Small intestine (tissue), 16 donors: Measurements from ENCODE around the gene GJA3. TPM values are rescaled to one million over a fixed set of nuclear protein-coding genes. Genes with fewer than 3 reads are reported as not detected.

Experiments used
- DNase-seq, 2 donors: peaks; one replicate each; pipeline versions ENCODE4 v3.0.0 to v3.0.0-alpha.2; 2013
- FAIRE-seq: peaks from 2 replicates; lab custom pipeline; 2012; peaks lifted over from hg19 to GRCh38; lab: Jason Lieb, UNC
- H3K27ac ChIP-seq, 3 donors: one replicate each; pipeline ENCODE4 v1.5.1; 2013; ENCODE audit warnings: low read length in 2 of 3, mild to moderate bottlenecking in 2 of 3, control low read depth in 1 of 3, inconsistent platforms in 1 of 3, low read depth in 1 of 3, moderate library complexity in 1 of 3
- H3K27me3 ChIP-seq, 3 donors: one replicate each; pipeline ENCODE4 v1.6.1; 2013; ENCODE audit warnings: low read length in 3 of 3, inconsistent platforms in 1 of 3; ENCODE audit not compliant: control insufficient read depth in 3 of 3, insufficient read depth in 3 of 3
- H3K36me3 ChIP-seq, 3 donors: one replicate each; pipeline ENCODE4 v1.6.1; 2013; ENCODE audit warnings: low read length in 3 of 3, inconsistent platforms in 1 of 3, low read depth in 1 of 3, mild to moderate bottlenecking in 1 of 3, moderate library complexity in 1 of 3; ENCODE audit not compliant: control insufficient read depth in 3 of 3, insufficient read depth in 2 of 3
- H3K4me1 ChIP-seq, 3 donors: one replicate each; pipeline ENCODE4 v1.6.1; 2013; ENCODE audit warnings: low read length in 2 of 3, inconsistent platforms in 1 of 3, low read depth in 1 of 3, mild to moderate bottlenecking in 1 of 3, moderate library complexity in 1 of 3; ENCODE audit not compliant: control insufficient read depth in 3 of 3, insufficient read depth in 2 of 3
- H3K4me3 ChIP-seq, 3 donors: one replicate each; pipeline ENCODE4 v1.5.1; 2013; ENCODE audit warnings: low read length in 3 of 3, control low read depth in 1 of 3, inconsistent platforms in 1 of 3, low read depth in 1 of 3, mild to moderate bottlenecking in 1 of 3, moderate library complexity in 1 of 3
- H3K9me3 ChIP-seq, 2 donors: one replicate each; pipeline ENCODE4 v1.6.1; 2013; ENCODE audit warnings: low read depth in 1 of 2, low read length in 1 of 2; ENCODE audit not compliant: control insufficient read depth in 2 of 2, insufficient read depth in 1 of 2
- WGBS, 3 donors: extraction: QIAGEN DNeasy Blood & Tissue Kit; methylation state at CpG; one replicate each; pipeline ENCODE4 v1.1.7; 2013; 5-methylcytosine and 5-hydroxymethylcytosine counted together
- long read RNA-seq, 10 donors: transcript quantifications; one replicate each; lab custom pipeline, GENCODE V29; 2026
- polyA plus RNA-seq, 4 donors: library from polyadenylated mRNA; stranded (reverse) in 3 of 4; unstranded in 1 of 4; fragments of 200-250 nt in 3 of 4; fragments of 120-200 nt in 1 of 4; gene quantifications; one replicate each; pipeline versions ENCODE4 v1.2.1 to v1.2.3, GENCODE V29; 2013
- donor health status: healthy with polysubstance abuse.
- donor health status: control.
- donor health status: control.
- donor health status: Bipolar disorder and iron deficiency.
- donor health status: healthy.

The GJA3 gene
- under 1 TPM in 2 of 4 donors, not detected in 2; 0.01 TPM for polyA plus RNA-seq
- long read RNA-seq, donor 1, result 0 reads
- long read RNA-seq, donor 2, result 0 reads
- long read RNA-seq, donor 3, result 0 reads
- long read RNA-seq, donor 4, result 0 reads
- long read RNA-seq, donor 5, result 0 reads
- long read RNA-seq, donor 6, result 0 reads
- long read RNA-seq, donor 7, result 0 reads
- long read RNA-seq, donor 8, result 0 reads
- long read RNA-seq, donor 9, result 0 reads
- long read RNA-seq, donor 10, full-length matches to known transcripts, result 1 of 1 reads
- long read RNA-seq, donor 10, partial matches to known transcripts, result 0 of 1 reads
- long read RNA-seq, donor 10, other reads (novel, unspliced or antisense), result 0 of 1 reads

DNA sequence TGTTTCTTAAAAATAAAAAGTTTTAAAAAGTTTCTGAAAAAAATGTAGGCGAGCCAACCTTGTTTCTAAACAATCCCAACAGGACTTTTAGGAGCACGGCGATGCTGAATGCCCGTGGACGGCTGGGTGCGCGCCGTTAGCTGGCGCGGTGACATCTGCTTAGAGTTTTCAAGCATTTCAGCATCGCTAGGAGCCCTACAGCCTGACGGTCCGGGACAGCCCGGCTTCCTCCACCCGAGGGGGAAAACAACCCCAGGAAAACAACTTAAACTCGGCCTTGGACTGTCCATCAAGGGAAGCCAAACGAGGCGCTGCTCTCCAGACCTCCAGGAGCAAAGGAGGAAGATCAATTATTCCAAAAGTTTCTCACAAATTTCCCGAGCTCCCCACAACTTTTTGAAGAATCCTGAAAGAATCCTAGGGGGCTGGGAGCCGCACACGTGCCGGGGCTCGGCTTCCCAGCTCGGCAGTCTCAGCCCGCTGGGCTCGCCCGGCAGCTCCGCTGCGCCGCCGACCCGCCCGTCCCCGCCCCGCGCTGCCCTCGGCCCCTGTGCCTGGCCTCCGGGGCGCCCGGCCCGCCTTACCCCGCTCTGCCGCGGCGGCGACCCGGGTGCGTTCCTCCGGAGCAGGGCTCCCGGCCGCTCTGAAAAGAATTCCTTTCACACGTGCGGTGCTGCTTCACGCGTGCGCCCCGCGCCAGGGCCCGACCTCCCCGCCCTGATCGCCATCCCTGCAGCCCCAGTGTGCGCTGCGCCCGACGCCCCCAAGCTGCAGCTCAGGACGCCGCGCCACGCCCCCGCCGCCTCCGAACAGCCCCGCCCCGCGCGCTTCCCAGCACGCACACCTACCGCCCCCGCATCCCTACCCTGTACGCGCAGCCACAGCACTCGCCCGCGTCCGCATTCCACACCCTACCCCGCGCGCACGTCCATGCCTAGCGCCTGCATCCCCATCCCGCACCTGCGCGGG lies at the start of gene GJA3:
Gene GJA3, minus strand, starts transcription at position 747 of the 969 bp plus-strand sequence. CDS start 17,764 bp downstream, outside the sequence.
- Histone ChIP-seq H3K36me3 (no peaks in the 10 kb centered on the region), H3K9me3 (no peaks in the 10 kb centered on the region), H3K27ac (no peak within 1 kb of the TSS), H3K27me3 (peaks cover 9 to 57% (median 35%) of the 10 kb centered on the region in 3 donors), H3K4me3 (peak within 1 kb of the TSS in 2 of 3 donors; percentile 15 to 60), H3K4me1 (peaks cover 0 to 3% (median 2%) of the 10 kb centered on the region in 3 donors)
- FAIRE-seq, result no peak
- peak in 1 of 2 donors; percentile 62 for DNase-seq
- 0 to 1% (median 1%) methylated on average over 65 to 93 of the region's 93 CpGs for WGBS, 3 donors

DNA sequence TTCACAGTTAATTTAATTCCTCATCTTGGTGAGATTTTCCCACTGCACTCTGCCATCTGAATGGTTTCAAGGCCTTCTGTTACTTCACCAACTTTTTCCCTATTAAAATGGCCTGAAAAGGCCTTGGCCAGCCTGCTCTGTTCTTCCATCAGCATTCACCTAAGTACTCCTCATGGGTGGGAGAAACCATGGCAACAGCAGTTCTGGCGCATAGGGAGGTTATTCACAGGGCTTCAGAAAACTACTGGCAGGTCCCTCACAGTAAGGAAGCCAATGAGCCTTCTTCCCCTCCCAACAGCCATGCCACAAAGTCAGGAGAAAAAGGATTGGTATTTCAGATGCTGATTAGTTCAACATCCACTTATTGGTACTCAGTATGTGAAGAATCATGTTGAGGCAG lies 49.1 kb upstream of the GJA3 start:
- no peak overlapping the region for H3K27ac ChIP-seq
- no peaks in the 10 kb centered on the region for H3K36me3 ChIP-seq
- no peak overlapping the region for H3K4me3 ChIP-seq
- FAIRE-seq (no peak), DNase-seq (no peak)
- 84 to 100% (median 92%) methylated on average over 1 of the region's 1 CpG for WGBS, 3 donors
- H3K4me1 ChIP-seq, result no peaks in the 10 kb centered on the region
- H3K27me3 ChIP-seq, result peaks cover 0 to 4% (median 2%) of the 10 kb centered on the region in 3 donors
- H3K9me3 ChIP-seq, result no peaks in the 10 kb centered on the region

GRCh38 chr13:20206698-20207235 lies 45.9 kb upstream of the GJA3 start:
- Histone ChIP-seq H3K27ac (no peak overlapping the region), H3K4me1 (no peaks in the 10 kb centered on the region), H3K27me3 (peaks cover 0 to 4% (median 2%) of the 10 kb centered on the region in 3 donors), H3K4me3 (no peak overlapping the region), H3K9me3 (no peaks in the 10 kb centered on the region), H3K36me3 (no peaks in the 10 kb centered on the region)
- DNase-seq (no peak), FAIRE-seq (no peak)
- 43 to 70% (median 56%) methylated on average over 16 of the region's 16 CpGs for WGBS, 3 donors

DNA sequence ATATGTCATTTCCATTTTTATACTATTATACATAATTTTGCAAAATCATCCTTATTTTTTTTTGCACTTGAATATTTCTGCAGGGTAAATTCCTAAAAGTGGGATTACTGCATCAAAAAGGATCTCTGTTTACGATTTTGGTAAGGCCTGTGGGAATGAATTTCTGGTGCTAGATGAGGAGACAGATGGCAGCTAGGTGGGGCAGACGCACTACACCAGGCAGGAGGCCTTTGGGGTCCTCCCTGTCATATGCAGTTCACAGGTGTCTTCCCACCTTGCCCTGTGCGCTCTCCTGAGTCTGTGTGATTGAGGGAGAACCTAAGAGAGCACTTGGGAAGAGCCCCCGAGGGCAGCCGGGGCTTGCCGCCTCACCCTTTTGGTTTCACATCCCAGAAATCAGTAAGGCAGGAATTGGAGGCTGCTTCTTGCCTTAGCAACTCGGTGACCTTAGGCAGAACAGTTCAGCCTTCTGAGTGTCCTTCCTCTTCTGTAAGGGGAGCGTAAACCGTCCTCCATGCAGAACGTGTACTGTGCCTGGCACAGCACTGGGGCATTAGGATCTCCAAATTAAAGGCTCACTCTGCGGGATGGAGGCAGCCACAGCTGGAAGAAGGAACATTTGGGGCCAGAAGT lies 45.3 kb upstream of the GJA3 start:
- no peak for DNase-seq
- Histone ChIP-seq H3K4me3 (no peak overlapping the region), H3K36me3 (no peaks in the 10 kb centered on the region), H3K27me3 (peaks cover 0 to 4% (median 4%) of the 10 kb centered on the region in 3 donors), H3K4me1 (no peaks in the 10 kb centered on the region), H3K9me3 (peaks cover 0 to 3% of the 10 kb centered on the region in 2 donors), H3K27ac (no peak overlapping the region)
- 78 to 80% (median 78%) methylated on average over 10 to 11 of the region's 11 CpGs for WGBS, 3 donors
- FAIRE-seq, result no peak

GRCh38 chr13:20198781-20199180 lies 37.9 kb upstream of the GJA3 start:
- Histone ChIP-seq H3K9me3 (peaks cover 0 to 6% of the 10 kb centered on the region in 2 donors), H3K27ac (no peak overlapping the region), H3K36me3 (no peaks in the 10 kb centered on the region), H3K27me3 (peaks cover 0 to 27% (median 12%) of the 10 kb centered on the region in 3 donors), H3K4me1 (peaks cover 3 to 16% (median 3%) of the 10 kb centered on the region in 3 donors), H3K4me3 (no peak overlapping the region)
- peak; percentile 73 for FAIRE-seq
- peak; percentile 86 for DNase-seq
- 13 to 45% (median 17%) methylated on average over 1 of the region's 1 CpG for WGBS, 3 donors

- Histone ChIP-seq H3K27ac (no peak overlapping the region), H3K36me3 (no peaks in the 10 kb centered on the region), H3K9me3 (peaks cover 0 to 6% of the 10 kb centered on the region in 2 donors), H3K4me3 (no peak overlapping the region), H3K27me3 (peaks cover 0 to 36% (median 13%) of the 10 kb centered on the region in 3 donors), H3K4me1 (peaks cover 5 to 21% (median 5%) of the 10 kb centered on the region in 3 donors)
- WGBS, 3 donors, result 4 to 9% (median 6%) methylated on average over 5 of the region's 5 CpGs
- peak; percentile 79 for FAIRE-seq
- DNase-seq, result peak; percentile 55 to 63
These were observed 36.5 kb upstream of the GJA3 start for GRCh38 chr13:20197361-20197834.

DNA sequence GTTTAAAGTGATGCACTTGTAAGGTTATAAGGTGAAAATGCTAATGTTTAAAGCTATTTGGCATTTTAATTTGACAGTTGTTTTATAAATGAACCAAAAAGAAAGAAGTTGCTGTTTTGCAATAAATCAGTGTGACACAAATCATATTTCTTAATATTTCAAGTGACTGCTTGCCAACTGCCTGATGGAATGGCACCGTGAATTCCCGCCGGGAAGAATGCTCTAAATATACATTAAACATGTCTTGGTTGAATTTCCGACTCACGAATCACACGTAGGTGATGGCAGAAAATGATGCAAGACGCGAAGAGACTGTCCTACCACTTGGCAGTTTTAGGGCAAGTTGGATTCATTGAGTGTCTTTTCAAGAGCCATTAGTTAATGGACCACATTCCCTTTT lies 34.9 kb upstream of the GJA3 start:
- Histone ChIP-seq H3K4me1 (peaks cover 5 to 21% (median 5%) of the 10 kb centered on the region in 3 donors), H3K4me3 (no peak overlapping the region), H3K36me3 (no peaks in the 10 kb centered on the region), H3K27ac (no peak overlapping the region), H3K27me3 (peaks cover 0 to 42% (median 10%) of the 10 kb centered on the region in 3 donors), H3K9me3 (peaks cover 0 to 3% of the 10 kb centered on the region in 2 donors)
- WGBS, 3 donors, result 78 to 82% (median 80%) methylated on average over 8 of the region's 8 CpGs
- DNase-seq, result no peak
- no peak for FAIRE-seq
